H1 (cell line): Measurements from ENCODE around the gene HOXB8. TPM values are rescaled to one million over a fixed set of nuclear protein-coding genes. Genes with fewer than 3 reads are reported as not detected.

ENCODE experiments used
- CTCF ChIA-PET: fragments of 300-600 bp; sonication (Branson Sonifier 250); formaldehyde crosslinking; loops from one replicate; lab custom pipeline; 2021; ENCODE audit not compliant: partially characterized antibody; lab: Charles Lee
- POLR2A ChIA-PET: fragments of 300-600 bp; sonication (Branson Sonifier 250); formaldehyde crosslinking; loops from one replicate; lab custom pipeline; 2021; ENCODE audit warnings: inconsistent platforms; ENCODE audit not compliant: partially characterized antibody; lab: Charles Lee
- DNase-seq, 2 experiments: peaks; one replicate each; pipeline versions ENCODE4 v3.0.0 to v3.0.0-alpha.2; 2010 to 2022; ENCODE audit warnings: low spot score in 2 of 2, low read depth in 1 of 2, mixed read lengths in 1 of 2
- FAIRE-seq: peaks from 2 replicates; lab custom pipeline; 2011; peaks lifted over from hg19 to GRCh38; lab: Jason Lieb, UNC
- H2AFZ ChIP-seq: 2 replicates; pipeline ENCODE4 v1.8.1; 2012; ENCODE audit warnings: low read length, inconsistent platforms
- H2AK5ac ChIP-seq: 2 replicates; pipeline ENCODE4 v1.6.1; 2013; ENCODE audit warnings: low read depth, low read length
- H2BK120ac ChIP-seq: replicated peaks from 2 replicates; pipeline ENCODE3; 2013; ENCODE audit warnings: low read depth, low read length, inconsistent platforms
- H2BK12ac ChIP-seq: 2 replicates; pipeline ENCODE4 v1.6.1; 2013; ENCODE audit warnings: low read depth, low read length
- H2BK15ac ChIP-seq: 2 replicates; pipeline ENCODE4 v1.6.1; 2013; ENCODE audit warnings: low read length
- H2BK20ac ChIP-seq: 2 replicates; pipeline ENCODE4 v1.6.1; 2013; ENCODE audit warnings: low read length
- H2BK5ac ChIP-seq: 2 replicates; pipeline ENCODE4 v1.6.1; 2013; ENCODE audit warnings: low read depth, low read length
- H3K14ac ChIP-seq: 2 replicates; pipeline ENCODE4 v1.6.1; 2013; ENCODE audit warnings: inconsistent platforms; ENCODE audit not compliant: insufficient read length
- H3K18ac ChIP-seq: 2 replicates; pipeline ENCODE4 v1.6.1; 2013; ENCODE audit warnings: low read length; ENCODE audit errors: extremely low read depth
- H3K23ac ChIP-seq: 2 replicates; pipeline ENCODE4 v1.6.1; 2013; ENCODE audit warnings: inconsistent platforms; ENCODE audit not compliant: insufficient read length
- H3K23me2 ChIP-seq: 2 replicates; pipeline ENCODE4 v1.6.1; 2013; ENCODE audit warnings: low read depth, low read length
- H3K27ac ChIP-seq: 2 replicates; pipeline ENCODE4 v1.6.1; 2011; ENCODE audit warnings: low read depth, low read length, inconsistent platforms
- H3K27me3 ChIP-seq, 4 experiments: replicated peaks in 1 of 4; 1 replicate in 1 of 4; 2 replicates in 3 of 4; pipeline versions ENCODE4 v1.6.1 to v1.8.1; 2011 to 2013; ENCODE audit warnings: low read length in 3 of 4, mild to moderate bottlenecking in 3 of 4, inconsistent platforms in 2 of 4, mixed read lengths in 2 of 4, moderate library complexity in 1 of 4; ENCODE audit not compliant: control insufficient read depth in 3 of 4, insufficient read depth in 3 of 4; ENCODE audit errors: extremely low read depth in 1 of 4
- H3K36me3 ChIP-seq, 4 experiments: 2 replicates each; pipeline versions ENCODE4 v1.6.1 to v1.8.1; 2011 to 2013; ENCODE audit warnings: mild to moderate bottlenecking in 4 of 4, low read length in 3 of 4, moderate library complexity in 2 of 4, control low read depth in 1 of 4, inconsistent platforms in 1 of 4; ENCODE audit not compliant: insufficient read depth in 4 of 4, control insufficient read depth in 2 of 4
- H3K4ac ChIP-seq: replicated peaks from 2 replicates; pipeline ENCODE3; 2013; ENCODE audit warnings: low read length, low read depth, mixed read lengths, inconsistent platforms; ENCODE audit not compliant: insufficient read length
- H3K4me1 ChIP-seq, 4 experiments: replicated peaks in 1 of 4; 1 replicate in 1 of 4; 2 replicates in 3 of 4; pipeline versions ENCODE4 v1.6.1 to v1.8.1; 2011 to 2013; ENCODE audit warnings: low read length in 3 of 4, inconsistent platforms in 2 of 4, mixed read lengths in 1 of 4; ENCODE audit not compliant: insufficient read depth in 4 of 4, control insufficient read depth in 3 of 4
- H3K4me2 ChIP-seq, 2 experiments: 2 replicates each; pipeline versions ENCODE4 v1.6.1 to v1.8.1; 2011 to 2013; ENCODE audit warnings: low read depth in 2 of 2, low read length in 2 of 2, control low read depth in 1 of 2, inconsistent platforms in 1 of 2, mild to moderate bottlenecking in 1 of 2; ENCODE audit not compliant: insufficient read depth in 1 of 2
- H3K4me3 ChIP-seq, 4 experiments: fragments of 200-600, 300-600 bp in 1 of 4; sonication (generic), shearing (Covaris generic), sonication (Bioruptor Twin) in 1 of 4; 2 replicates each; pipeline versions ENCODE4 v1.5.1 to v1.8.1; 2011 to 2016; ENCODE audit warnings: low read length in 4 of 4, low read depth in 3 of 4, control low read depth in 2 of 4, inconsistent platforms in 2 of 4, mild to moderate bottlenecking in 2 of 4, mixed read lengths in 1 of 4, moderate library complexity in 1 of 4; ENCODE audit not compliant: insufficient read depth in 2 of 4; ENCODE audit errors: extremely low read depth in 1 of 4
- H3K56ac ChIP-seq: replicated peaks from 2 replicates; pipeline ENCODE3; 2013; ENCODE audit warnings: low read depth, mild to moderate bottlenecking, mixed read lengths, low read length, inconsistent platforms; ENCODE audit not compliant: insufficient read length
- H3K79me1 ChIP-seq: 2 replicates; pipeline ENCODE4 v1.6.1; 2013; ENCODE audit warnings: low read depth, low read length, control low read depth
- H3K79me2 ChIP-seq, 2 experiments: 2 replicates each; pipeline versions ENCODE4 v1.6.1 to v1.8.1; 2012 to 2013; ENCODE audit warnings: low read length in 2 of 2, mild to moderate bottlenecking in 2 of 2, inconsistent platforms in 1 of 2; ENCODE audit not compliant: insufficient read depth in 2 of 2, control insufficient read depth in 1 of 2
- H3K9ac ChIP-seq, 4 experiments: replicated peaks in 1 of 4; 1 replicate in 1 of 4; 2 replicates in 3 of 4; pipeline versions ENCODE4 v1.6.1 to v1.8.1; 2011 to 2013; ENCODE audit warnings: low read depth in 3 of 4, low read length in 3 of 4, control low read depth in 2 of 4, mild to moderate bottlenecking in 2 of 4, moderate library complexity in 2 of 4, inconsistent platforms in 1 of 4; ENCODE audit errors: extremely low read depth in 1 of 4
- H3K9me3 ChIP-seq, 2 experiments: 2 replicates each; pipeline versions ENCODE4 v1.6.1 to v1.8.1; 2012 to 2013; ENCODE audit warnings: mild to moderate bottlenecking in 2 of 2, moderate library complexity in 2 of 2, control low read depth in 1 of 2, inconsistent platforms in 1 of 2, low read depth in 1 of 2, low read length in 1 of 2, mixed read lengths in 1 of 2; ENCODE audit not compliant: insufficient read depth in 2 of 2
- H4K20me1 ChIP-seq, 2 experiments: replicated peaks in 1 of 2; 2 replicates each; pipeline versions ENCODE3 to v1.8.1; 2011 to 2013; ENCODE audit warnings: inconsistent platforms in 2 of 2, low read length in 2 of 2, mild to moderate bottlenecking in 1 of 2; ENCODE audit not compliant: insufficient read depth in 2 of 2, control insufficient read depth in 1 of 2
- H4K5ac ChIP-seq: 2 replicates; pipeline ENCODE4 v1.6.1; 2013; ENCODE audit warnings: low read length, low read depth, mixed read lengths, inconsistent platforms; ENCODE audit not compliant: insufficient read length
- H4K8ac ChIP-seq: 2 replicates; pipeline ENCODE4 v1.8.0; 2013; ENCODE audit warnings: mild to moderate bottlenecking, moderate library complexity, low read length, inconsistent platforms; ENCODE audit not compliant: insufficient read depth; ENCODE audit errors: extremely low read depth
- H4K91ac ChIP-seq: replicated peaks from 2 replicates; pipeline ENCODE3; 2013; ENCODE audit warnings: low read length, mixed read lengths, inconsistent platforms; ENCODE audit not compliant: insufficient read length
- CBX8 ChIP-seq: fragments of 300-800, 300-1000 bp; sonication (generic); IDR thresholded peaks from 2 replicates; pipeline ENCODE4 v1.7.1; 2016; ENCODE audit warnings: low read depth, low read length, borderline replicate concordance
- E2F6 ChIP-seq: IDR thresholded peaks from 2 replicates; pipeline ENCODE4 v1.6.1; 2012; ENCODE audit warnings: inconsistent platforms
- HDAC2 ChIP-seq, 2 experiments: fragments of 300-600 bp in 1 of 2; sonication (generic) in 1 of 2; IDR thresholded peaks; 2 replicates each; pipeline ENCODE4 v1.6.1; 2011 to 2012; ENCODE audit warnings: low read depth in 2 of 2, low read length in 2 of 2, mild to moderate bottlenecking in 2 of 2, moderate library complexity in 2 of 2, borderline replicate concordance in 1 of 2, inconsistent platforms in 1 of 2
- JUND ChIP-seq: IDR thresholded peaks from 2 replicates; pipeline ENCODE4 v1.6.1; 2011; ENCODE audit warnings: mild to moderate bottlenecking, improper control_type of control experiment, low read length
- POLR2AphosphoS5 ChIP-seq: IDR thresholded peaks from 2 replicates; pipeline ENCODE4 v1.6.1; 2011; ENCODE audit warnings: low read depth, low read length
- SAP30 ChIP-seq: fragments of 300-600 bp; sonication (generic); IDR thresholded peaks from 2 replicates; pipeline ENCODE4 v1.7.1; 2012; ENCODE audit warnings: low read length, moderate library complexity, mild to moderate bottlenecking, inconsistent platforms; ENCODE audit not compliant: insufficient read depth, insufficient replicate concordance
- SRF ChIP-seq: IDR thresholded peaks from 2 replicates; pipeline ENCODE4 v1.6.1; 2011; ENCODE audit warnings: mild to moderate bottlenecking, low read depth, low read length, moderate library complexity
- SUZ12 ChIP-seq: fragments of 200-600 bp; sonication (generic); IDR thresholded peaks from 2 replicates; pipeline ENCODE4 v1.6.1; 2012; ENCODE audit warnings: mild to moderate bottlenecking, inconsistent platforms, low read length, moderate library complexity, mixed read lengths
- TCF12 ChIP-seq: IDR thresholded peaks from 2 replicates; pipeline ENCODE4 v1.6.1; 2011; ENCODE audit warnings: low read depth, mild to moderate bottlenecking, low read length
- YY1 ChIP-seq: IDR thresholded peaks from 2 replicates; pipeline ENCODE4 v1.6.1; 2011; ENCODE audit warnings: low read depth, mild to moderate bottlenecking, low read length
- ZNF274 ChIP-seq: IDR thresholded peaks from 2 replicates; pipeline ENCODE4 v1.7.0; 2012; ENCODE audit warnings: low read length, borderline replicate concordance; ENCODE audit errors: extremely low read depth
- WGBS, 2 experiments: shearing (Covaris generic) in 1 of 2; methylation state at CpG; one replicate each; pipeline versions ENCODE4 v1.1.6 to v1.1.7; 2013 to 2015; ENCODE audit warnings: low lambda C conversion rate in 2 of 2, mixed read lengths in 2 of 2, inconsistent platforms in 1 of 2, low coverage in 1 of 2, missing lambda C conversion rate in 1 of 2; ENCODE audit not compliant: insufficient replicate concordance in 2 of 2, insufficient coverage in 1 of 2, insufficient read length in 1 of 2; ENCODE audit errors: extremely low coverage in 1 of 2, missing lambda C conversion rate in 1 of 2; 5-methylcytosine and 5-hydroxymethylcytosine counted together
- polyA plus RNA-seq, 7 experiments: library from polyadenylated mRNA; depleted of rRNA in 3 of 7; stranded (reverse) in 5 of 7; unstranded in 2 of 7; fragments of >200 nt in 5 of 7; fragments of 200-250 nt in 2 of 7; gene quantifications; 1 replicate in 5 of 7; 2 replicates in 1 of 7; 4 replicates in 1 of 7; pipeline versions ENCODE4 v1.2.1 to v1.2.3, GENCODE V29; 2011 to 2013; ENCODE audit warnings: missing spikeins in 2 of 7, mixed read lengths in 2 of 7
- total RNA-seq: library from RNA; stranded (reverse); fragmentation: NEBNext Ultra II Directional; extraction: Animal tissue kit (Norgen Biotek cat#: 25700); gene quantifications from 2 replicates; pipeline ENCODE4 v1.2.1, GENCODE V29; 2021

The HOXB8 gene
- total and polyA plus RNA-seq, 2 of the 8 experiments (the other 6 are each of a cell fraction or from before 2014, with no cell fraction given), result not detected

GRCh38 chr17:48596000-48596734 is 18.9 kb downstream of the HOXB8 start:
- peak overlapping the region; percentile 19 to 21; a peak in 2 of 4 replicates for H3K4me2 ChIP-seq
- FAIRE-seq, result no peak
- peaks cover 38 to 53% of the 10 kb centered on the region in 2 experiments for H4K20me1 ChIP-seq
- TF ChIP-seq HDAC2 (IDR thresholded peaks at IDR 0.05; ENCODE audit: borderline replicate concordance in 1 of 2, low read depth in 2 of 2, low read length in 2 of 2), result no peak
- no peak for TF ChIP-seq E2F6
- TF ChIP-seq YY1, result no peak
- TF ChIP-seq TCF12, result no peak
- peak; percentile 91 for TF ChIP-seq SUZ12
- TF ChIP-seq SAP30, result no peak
- no peak for TF ChIP-seq SRF
- 0 out of 2 replicates have a peak, but pooled peaks have one; percentile 67 for TF ChIP-seq CBX8
- TF ChIP-seq JUND, result no peak
- TF ChIP-seq POLR2AphosphoS5, result no peak
- no peak for TF ChIP-seq ZNF274

More at GRCh38 chr17:48596000-48596734, 18.9 kb downstream of the HOXB8 start:
- Histone ChIP-seq H3K4me1 (peaks cover 0 to 12% (median 4%) of the 10 kb centered on the region in 4 experiments; a peak in 5 of 7 replicates), H3K18ac (no peak overlapping the region; the same call in 1 of the 2 replicates), H2AFZ (no peak overlapping the region), H3K9ac (no peak overlapping the region), H3K56ac (no peak overlapping the region), H2BK15ac (no peak overlapping the region), H3K27me3 (peaks cover 96 to 100% (median 99%) of the 10 kb centered on the region in 4 experiments), H3K4ac (no peak overlapping the region), H3K9me3 (no peaks in the 10 kb centered on the region; a peak in 1 of 4 replicates), H2AK5ac (0 out of 2 replicates have a peak overlapping the region, but pooled peaks have one; percentile 6), H2BK120ac (no peak overlapping the region), H3K23ac (no peak overlapping the region), H4K8ac (no peak overlapping the region; the same call in 1 of the 2 replicates), H3K36me3 (no peaks in the 10 kb centered on the region; a peak in 1 of 8 replicates), H3K27ac (no peak overlapping the region), H3K79me1 (no peaks in the 10 kb centered on the region), H4K91ac (no peak overlapping the region), H2BK20ac (0 out of 2 replicates have a peak overlapping the region, but pooled peaks have one; percentile 34), H2BK12ac (peak overlapping the region; percentile 88; the same call in 1 of the 2 replicates), H4K5ac (no peak overlapping the region), H2BK5ac (no peak overlapping the region), H3K14ac (no peak overlapping the region), H3K79me2 (no peaks in the 10 kb centered on the region), H3K4me3 (no peak overlapping the region; a peak in 1 of 8 replicates), H3K23me2 (no peaks in the 10 kb centered on the region; the same call in 1 of the 2 replicates)
- 9% methylated on average over 49 of the region's 54 CpGs; no CpG with 5 or more reads in 1 of the 2 experiments for WGBS, 2 experiments
- no peak for DNase-seq
- ChIA-PET CTCF (interaction anchor here (0.6 to 7.0 kb wide), 8 partner anchors 9 to 288 kb away, joined by 3 to 53 read pairs (median 6); no protein-coding TSS in a partner anchor), POLR2A (no interaction called here)
